HepG2 (cell line): ENCODE measurements around the gene NFXL1. TPM values are rescaled to one million over a fixed set of nuclear protein-coding genes. Genes with fewer than 3 reads are reported as not detected.

Source experiments
- BORCS8-MEF2B ChIP-seq: sonication (generic); formaldehyde crosslinking; IDR thresholded peaks from 2 replicates; pipeline ENCODE4 v1.8.0; 2022; ENCODE audit warnings: mild to moderate bottlenecking, missing genetic modification reagents
- CEBPB ChIP-seq: IDR thresholded peaks from 2 replicates; pipeline ENCODE4 v1.6.1; 2011; ENCODE audit warnings: low read depth, low read length, improper control_type of control experiment, borderline replicate concordance
- ETV5 ChIP-seq: IDR thresholded peaks from 2 replicates; pipeline ENCODE4 v1.6.1; 2018; ENCODE audit warnings: missing biosample characterization, missing genetic modification reagents, inconsistent platforms, borderline replicate concordance
- FIP1L1 ChIP-seq: fragments of 200-400 bp; formaldehyde crosslinking; IDR thresholded peaks from 2 replicates; pipeline ENCODE4 v1.6.1; 2018; ENCODE audit warnings: low read depth, mild to moderate bottlenecking, low read length, moderate library complexity, borderline replicate concordance; ENCODE audit not compliant: insufficient read depth
- HNRNPUL1 ChIP-seq: fragments of 200-400 bp; formaldehyde crosslinking; IDR thresholded peaks from 2 replicates; pipeline ENCODE4 v1.6.1; 2017; ENCODE audit warnings: low read depth, mild to moderate bottlenecking, low read length, moderate library complexity
- HOXA9 ChIP-seq: sonication (generic); formaldehyde crosslinking; IDR thresholded peaks from 2 replicates; pipeline ENCODE4 v1.8.1; 2022; ENCODE audit warnings: missing genetic modification reagents, mild to moderate bottlenecking, moderate library complexity, borderline replicate concordance
- IKZF1 ChIP-seq: fragments of 450-650 bp; IDR thresholded peaks from 2 replicates; pipeline ENCODE4 v1.7.1; 2016
- JDP2 ChIP-seq: sonication (generic); formaldehyde crosslinking; IDR thresholded peaks from 2 replicates; pipeline ENCODE4 v1.8.1; 2022; ENCODE audit warnings: missing genetic modification reagents, borderline replicate concordance
- KDM5A ChIP-seq: fragments of 200-600 bp; sonication (generic); IDR thresholded peaks from 2 replicates; pipeline ENCODE4 v1.7.0; 2018; ENCODE audit warnings: antibody characterized with exemption, mild to moderate bottlenecking, low read length, borderline replicate concordance
- KMT2A ChIP-seq: sonication (generic); formaldehyde crosslinking; IDR thresholded peaks from 2 replicates; pipeline ENCODE4 v1.4.0; 2020; ENCODE audit warnings: missing genetic modification reagents
- LBX2 ChIP-seq: sonication (generic); formaldehyde crosslinking; IDR thresholded peaks from 2 replicates; pipeline ENCODE4 v1.5.0; 2020; ENCODE audit warnings: missing genetic modification reagents, mild to moderate bottlenecking, borderline replicate concordance
- NFE2L2 ChIP-seq: fragments of 150-350 bp; IDR thresholded peaks from 2 replicates; pipeline ENCODE4 v1.6.1; 2014; ENCODE audit warnings: low read length
- NR0B2 ChIP-seq: sonication (generic); formaldehyde crosslinking; IDR thresholded peaks from 2 replicates; pipeline ENCODE4 v1.4.0; 2020; ENCODE audit warnings: mild to moderate bottlenecking, missing genetic modification reagents
- SKI ChIP-seq: fragments of 450-650 bp; IDR thresholded peaks from one replicate; pipeline ENCODE4 v1.6.1; 2018; ENCODE audit warnings: mild to moderate bottlenecking; ENCODE audit not compliant: partially characterized antibody
- TCF7 ChIP-seq: sonication (generic); IDR thresholded peaks from 2 replicates; pipeline ENCODE4 v1.6.1; 2016; ENCODE audit warnings: antibody characterized with exemption, low read depth
- XBP1 ChIP-seq: sonication (generic); formaldehyde crosslinking; IDR thresholded peaks from 2 replicates; pipeline ENCODE4 v1.5.0; 2020; ENCODE audit warnings: missing genetic modification reagents
- ZBTB3 ChIP-seq: sonication (generic); formaldehyde crosslinking; IDR thresholded peaks from 2 replicates; pipeline ENCODE4 v1.4.0; 2020; ENCODE audit warnings: low read depth, mild to moderate bottlenecking, moderate library complexity, missing genetic modification reagents, borderline replicate concordance
- ZBTB4 ChIP-seq: sonication (generic); formaldehyde crosslinking; IDR thresholded peaks from 2 replicates; pipeline ENCODE4 v1.4.0; 2020; ENCODE audit warnings: missing genetic modification reagents, mild to moderate bottlenecking, borderline replicate concordance
- ZMAT5 ChIP-seq: sonication (generic); formaldehyde crosslinking; IDR thresholded peaks from 2 replicates; pipeline ENCODE4 v1.5.0; 2020; ENCODE audit warnings: mild to moderate bottlenecking, low read depth, missing genetic modification reagents, borderline replicate concordance
- ZNF678 ChIP-seq: sonication (generic); formaldehyde crosslinking; IDR thresholded peaks from 2 replicates; pipeline ENCODE4 v1.4.0; 2020; ENCODE audit warnings: mild to moderate bottlenecking, missing genetic modification reagents
- ZNF891 ChIP-seq: sonication (generic); formaldehyde crosslinking; IDR thresholded peaks from 2 replicates; pipeline ENCODE4 v1.5.0; 2020; ENCODE audit warnings: mild to moderate bottlenecking, missing genetic modification reagents
- polyA plus RNA-seq, 8 experiments: library from polyadenylated mRNA; depleted of rRNA in 3 of 8; stranded (reverse) in 7 of 8; unstranded in 1 of 8; fragments of >200 nt; fragmentation: Illumina TruSeq in 4 of 8; extraction: Trizol in 4 of 8; gene quantifications; 2 replicates each; pipeline versions ENCODE4 v1.2.1 to v1.2.3, GENCODE V29; 2011 to 2016; ENCODE audit warnings: low read depth in 4 of 8, missing spikeins in 1 of 8, mixed read lengths in 1 of 8; ENCODE audit not compliant: insufficient read depth in 1 of 8
- total RNA-seq, 5 experiments: library from RNA; depleted of rRNA; stranded (reverse); fragments of >200 nt; fragmentation: Illumina TruSeq; extraction: Trizol; gene quantifications; 2 replicates each; pipeline ENCODE4 v1.2.3, GENCODE V29; 2016; ENCODE audit warnings: low read depth in 1 of 5
- TF ChIP-seq, protein P1 (sequence below): sonication (generic); formaldehyde crosslinking; IDR thresholded peaks from 2 replicates; pipeline ENCODE4 v1.5.0; 2020; ENCODE audit warnings: missing genetic modification reagents
- TF ChIP-seq, protein P2 (sequence below): sonication (generic); formaldehyde crosslinking; IDR thresholded peaks from 2 replicates; pipeline ENCODE4 v1.4.0; 2020; ENCODE audit warnings: missing genetic modification reagents, mild to moderate bottlenecking, borderline replicate concordance
- TF ChIP-seq, protein P3 (sequence below): IDR thresholded peaks from 2 replicates; pipeline ENCODE4 v1.6.1; 2016; ENCODE audit warnings: low read depth, borderline replicate concordance

Gene NFXL1
- total and polyA plus RNA-seq, 2 of the 13 experiments (the other 11 are each of a cell fraction or from before 2014, with no cell fraction given) = 12.0 to 18.6 TPM

GRCh38 chr4:47836641-47837093 is 77.7 kb downstream of the NFXL1 start (continued):
- TF ChIP-seq ZBTB4 (CRISPR knock-in tag) (no peak), ZBTB3 (CRISPR knock-in tag) (no peak), HOXA9 (no peak), FIP1L1 (no peak), SKI (no peak), LBX2 (CRISPR knock-in tag) (no peak), HNRNPUL1 (no peak), BORCS8-MEF2B (CRISPR knock-in tag) (no peak), ETV5 (CRISPR knock-in tag) (peak; percentile 50; the same call in 1 of the 2 replicates), IKZF1 (no peak), ZNF891 (CRISPR knock-in tag) (0 out of 2 replicates have a peak, but pooled peaks have one; percentile 24), NFE2L2 (no peak), KDM5A (no peak), TCF7 (no peak), ZNF678 (CRISPR knock-in tag) (no peak), NR0B2 (CRISPR knock-in tag) (no peak), KMT2A (CRISPR knock-in tag) (no peak; the same call in 1 of the 2 replicates), XBP1 (no peak), CEBPB (no peak), ZMAT5 (CRISPR knock-in tag) (no peak), JDP2 (no peak)
- TF ChIP-seq, protein P1, sequence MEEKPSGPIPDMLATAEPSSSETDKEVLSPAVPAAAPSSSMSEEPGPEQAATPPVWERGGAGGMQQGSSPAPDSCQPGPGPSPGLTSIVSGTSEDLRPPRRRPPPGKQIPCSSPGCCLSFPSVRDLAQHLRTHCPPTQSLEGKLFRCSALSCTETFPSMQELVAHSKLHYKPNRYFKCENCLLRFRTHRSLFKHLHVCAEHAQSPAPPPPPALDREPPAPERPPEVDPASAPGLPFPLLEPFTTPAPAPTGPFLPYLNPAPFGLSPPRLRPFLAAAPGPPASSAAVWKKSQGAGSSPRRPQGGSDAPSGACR = no peak
- TF ChIP-seq, protein P2, sequence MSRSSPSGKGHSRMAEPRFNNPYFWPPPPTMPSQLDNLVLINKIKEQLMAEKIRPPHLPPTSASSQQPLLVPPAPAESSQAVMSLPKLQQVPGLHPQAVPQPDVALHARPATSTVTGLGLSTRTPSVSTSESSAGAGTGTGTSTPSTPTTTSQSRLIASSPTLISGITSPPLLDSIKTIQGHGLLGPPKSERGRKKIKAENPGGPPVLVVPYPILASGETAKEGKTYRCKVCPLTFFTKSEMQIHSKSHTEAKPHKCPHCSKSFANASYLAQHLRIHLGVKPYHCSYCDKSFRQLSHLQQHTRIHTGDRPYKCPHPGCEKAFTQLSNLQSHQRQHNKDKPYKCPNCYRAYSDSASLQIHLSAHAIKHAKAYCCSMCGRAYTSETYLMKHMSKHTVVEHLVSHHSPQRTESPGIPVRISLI (CRISPR knock-in tag) = no peak
- TF ChIP-seq, protein P3, sequence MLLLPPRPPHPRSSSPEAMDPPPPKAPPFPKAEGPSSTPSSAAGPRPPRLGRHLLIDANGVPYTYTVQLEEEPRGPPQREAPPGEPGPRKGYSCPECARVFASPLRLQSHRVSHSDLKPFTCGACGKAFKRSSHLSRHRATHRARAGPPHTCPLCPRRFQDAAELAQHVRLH (CRISPR knock-in tag) = 0 out of 2 replicates have a peak, but pooled peaks have one; percentile 45
